ENCODE data around the gene B9D1.

The B9D1 gene

DNA sequence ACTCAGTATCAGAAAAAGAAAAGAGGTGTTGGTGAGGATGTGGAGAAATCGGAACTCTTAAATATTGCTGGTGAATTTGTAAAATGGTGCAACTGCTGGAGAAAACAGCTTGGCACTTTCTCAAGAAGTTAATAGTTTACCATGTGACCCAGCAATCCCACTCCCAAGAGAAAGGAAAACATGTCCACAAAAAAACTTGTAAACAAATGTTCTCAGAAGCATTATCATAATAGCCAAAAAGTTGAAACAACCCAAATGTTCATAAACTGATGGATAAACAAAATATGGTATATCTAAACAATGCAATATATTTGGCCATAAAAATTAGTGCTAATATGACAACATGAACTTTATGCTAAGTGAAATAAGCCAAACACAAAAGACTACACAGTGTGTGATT is 13.2 kb upstream of the B9D1 start:
- DNase-seq: no peak

DNA sequence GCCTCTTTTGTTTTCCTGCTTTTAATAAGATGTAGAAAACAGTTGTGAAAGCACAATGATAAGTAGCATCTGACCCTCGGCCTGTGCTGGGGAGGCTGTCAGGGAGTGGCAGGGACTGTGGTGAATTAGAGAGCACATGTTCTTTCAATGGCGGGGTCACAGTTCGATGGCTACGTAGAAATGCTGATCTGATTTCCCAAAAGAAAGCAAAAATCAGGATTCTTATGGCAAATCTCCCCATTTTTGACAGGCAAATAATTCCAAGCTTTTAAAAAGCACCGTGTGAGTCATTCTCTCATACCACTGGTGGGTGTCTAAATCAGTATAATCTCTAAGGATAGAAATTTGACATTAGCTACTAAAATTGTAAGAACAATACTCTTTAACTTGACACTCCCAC is 11.6 kb upstream of the B9D1 start:
- no peak for DNase-seq

DNA sequence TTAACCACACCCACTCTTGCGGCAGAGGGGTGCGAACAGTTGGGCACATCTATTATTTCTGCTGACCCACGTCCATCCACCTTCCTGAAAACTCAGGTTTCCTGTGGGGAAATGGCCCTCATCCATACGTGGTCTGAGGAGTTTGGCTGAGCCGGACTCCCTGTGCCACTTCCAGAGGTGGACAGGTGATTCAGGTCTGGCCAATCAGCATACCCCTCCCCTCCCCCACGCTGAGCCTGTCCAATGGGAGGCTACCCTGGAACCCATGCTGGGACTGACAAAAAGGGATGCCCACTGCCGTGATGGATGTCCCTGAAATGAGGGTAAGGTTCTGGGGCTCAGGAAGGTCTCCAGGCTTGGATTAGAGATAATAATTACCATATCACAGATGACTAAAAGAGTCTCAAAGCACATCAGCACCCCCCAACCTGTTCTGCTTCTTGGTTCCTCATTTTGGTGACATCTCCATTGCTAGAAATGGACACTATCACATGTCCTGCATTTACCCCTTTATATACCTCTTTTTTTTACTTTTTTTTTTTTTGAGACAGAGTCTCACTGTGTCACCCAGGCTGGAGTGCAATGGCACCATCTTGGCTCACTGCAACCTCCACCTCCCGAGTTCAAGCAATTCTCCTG is 10.5 kb upstream of the B9D1 start:
- no peak for DNase-seq

DNA sequence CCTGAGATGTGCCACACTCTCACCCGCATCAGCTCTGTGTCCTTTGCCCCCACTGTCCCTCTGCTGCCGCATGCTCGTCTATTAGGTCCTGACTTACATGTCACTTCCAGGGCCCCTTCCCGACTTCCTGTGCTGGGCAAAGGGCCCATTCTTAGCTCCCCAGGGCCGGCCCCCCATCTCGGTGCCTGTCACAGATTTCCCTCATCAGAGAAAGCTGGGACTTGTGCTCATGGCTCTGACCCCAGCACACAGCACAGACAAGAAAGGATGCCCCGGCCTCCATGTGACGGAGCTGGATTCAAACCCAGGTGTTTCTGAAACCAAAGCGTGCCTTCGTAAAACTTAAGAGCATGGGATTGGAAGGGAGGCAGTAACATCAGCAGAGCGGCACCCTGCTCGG is 9.9 kb upstream of the B9D1 start:
- DNase-seq: no peak

GRCh38 chr17:19372011-19372370 is 9.5 kb upstream of the B9D1 start:
- DNase-seq: no peak

DNA sequence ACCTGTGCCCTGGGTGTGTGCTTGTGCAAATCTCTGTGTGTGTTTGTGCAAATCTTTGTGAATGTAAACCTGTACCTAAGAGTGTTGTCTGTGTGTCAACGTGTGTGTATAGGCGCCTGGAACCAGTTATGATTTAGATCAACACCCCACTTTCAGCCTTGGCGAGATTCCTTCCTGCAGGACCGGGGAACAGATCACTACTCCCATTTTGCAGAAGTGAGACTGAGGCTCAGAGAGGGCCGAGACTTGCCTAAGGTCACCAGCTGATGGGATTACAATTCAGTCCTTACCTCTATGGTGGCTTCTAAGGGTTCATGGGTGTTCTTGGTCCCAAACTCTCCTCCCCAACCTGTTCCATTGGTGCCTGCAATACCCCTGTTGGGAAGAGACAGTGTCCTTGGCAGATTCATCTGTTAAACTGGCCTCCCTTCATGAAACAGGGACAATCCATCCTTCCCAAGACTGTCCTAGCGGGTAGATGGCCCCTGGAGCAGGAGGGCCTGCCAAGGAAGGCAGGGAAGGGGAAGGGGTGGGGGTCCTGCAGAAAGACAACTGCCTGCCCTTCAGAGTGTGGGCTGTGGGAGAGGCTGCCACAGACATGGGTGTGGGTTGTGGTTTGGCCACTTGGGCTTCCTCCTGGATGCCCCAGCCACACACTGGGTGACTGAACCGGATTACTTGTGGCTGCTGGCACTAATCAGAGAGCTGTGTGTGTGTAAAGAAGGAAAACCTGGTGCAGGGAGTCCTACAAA is 8.9 kb upstream of the B9D1 start:
- DNase-seq: no peak

DNA sequence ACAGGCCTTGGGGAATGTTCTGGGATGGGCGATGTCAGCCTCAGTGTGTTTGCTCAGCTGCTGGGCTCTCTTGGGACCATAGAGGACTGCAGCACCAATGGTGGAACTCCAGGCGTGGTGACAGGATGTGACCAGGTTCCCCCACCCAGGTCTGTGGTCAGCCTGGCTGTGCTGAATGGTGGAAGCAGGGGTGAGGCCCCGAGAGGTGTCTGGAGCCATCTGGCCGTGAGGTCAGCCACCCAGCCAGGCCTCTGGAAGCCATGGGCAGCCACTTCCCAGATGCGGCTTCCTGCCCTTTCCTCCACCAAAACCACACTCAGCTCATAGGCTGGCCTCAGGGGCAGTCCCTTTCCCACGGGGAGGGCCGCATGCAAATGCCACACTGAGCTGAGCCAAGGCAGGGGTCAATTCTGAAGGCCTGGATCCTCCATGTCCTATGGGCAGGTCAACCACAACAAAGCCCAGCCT is 8.0 kb upstream of the B9D1 start:
- DNase-seq: no peak

DNA sequence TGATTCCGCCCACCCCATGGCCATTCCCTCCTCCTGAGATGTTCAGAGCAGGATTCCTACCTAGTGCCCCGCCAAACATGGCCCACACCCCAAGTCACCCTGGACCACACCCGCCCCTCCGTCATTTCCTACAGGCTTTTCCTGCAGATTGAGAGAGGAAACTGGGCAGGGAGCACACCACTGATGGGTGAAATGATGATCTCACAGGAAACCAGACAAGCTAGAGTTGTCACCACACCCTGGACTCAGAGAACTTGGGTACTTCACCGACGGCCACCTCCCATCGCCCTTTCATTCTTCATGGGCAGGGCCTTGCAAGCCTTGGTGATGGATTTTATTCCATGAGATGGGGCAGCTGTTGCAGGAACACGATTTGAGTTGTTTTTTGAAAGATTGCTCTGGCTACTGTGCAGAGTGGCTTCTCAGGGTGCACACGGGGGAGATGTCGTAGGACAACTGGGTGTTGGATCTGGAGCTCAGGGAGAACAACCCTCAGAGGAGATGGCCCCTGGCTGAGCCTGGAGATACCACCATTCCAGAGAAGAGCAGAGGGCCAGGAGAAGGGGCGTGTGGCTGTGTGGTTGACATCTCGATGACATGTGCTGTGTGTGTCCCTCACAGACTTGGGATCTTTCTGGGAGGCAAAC is 7.4 kb upstream of the B9D1 start:
- DNase-seq: no peak

DNA sequence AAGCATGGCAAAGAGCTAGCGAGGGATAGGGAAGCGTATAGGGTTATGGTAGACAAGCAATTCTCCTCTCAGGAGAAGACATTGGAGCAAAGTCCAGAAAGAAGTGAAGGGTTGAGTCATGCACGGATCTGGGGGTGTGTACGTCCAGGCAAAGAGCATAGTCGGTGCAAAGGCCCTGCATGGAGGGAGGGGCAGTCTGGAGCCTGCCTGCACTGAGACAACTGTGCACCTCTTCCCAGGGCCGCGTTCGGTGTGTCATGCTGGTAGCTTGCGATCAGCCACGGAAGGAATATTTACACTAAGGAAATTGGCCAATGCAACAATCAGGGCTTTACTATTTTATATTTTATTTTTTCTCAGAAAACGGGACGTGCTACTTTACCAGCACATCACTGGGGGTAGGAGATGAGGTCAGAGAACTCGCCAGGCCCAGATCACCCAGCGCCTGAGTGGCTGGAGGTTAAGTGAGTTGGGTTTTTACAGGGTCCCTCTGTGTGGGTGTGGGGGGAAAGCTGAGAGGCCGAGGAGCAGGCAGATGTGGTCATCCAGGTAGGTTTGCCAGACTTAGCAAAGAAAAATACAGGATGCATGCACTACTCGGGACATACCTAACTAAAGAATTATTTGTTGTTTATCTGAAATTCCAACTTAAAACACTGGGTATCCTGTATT is 6.7 kb upstream of the B9D1 start:
- DNase-seq: no peak

DNA sequence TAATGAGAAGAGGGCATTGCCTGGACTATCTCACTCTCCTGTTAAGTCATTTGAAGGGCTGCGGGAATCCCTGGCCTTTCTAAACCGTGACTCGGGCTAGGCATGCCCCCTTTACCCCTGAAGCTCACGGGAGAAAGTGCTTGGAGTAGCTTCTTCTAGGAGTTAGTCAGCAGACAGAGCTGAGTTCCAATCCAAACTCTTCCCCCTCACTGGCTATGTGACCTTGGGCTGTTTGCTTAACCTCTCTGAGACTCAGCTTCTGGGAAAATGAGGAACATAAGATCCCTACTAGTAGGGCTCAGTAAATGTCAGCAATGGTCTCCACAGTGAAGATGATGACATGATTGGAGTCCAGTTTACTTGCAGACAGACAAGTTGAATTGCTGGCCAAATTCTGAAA is 5.7 kb upstream of the B9D1 start:
- no peak for DNase-seq

DNA sequence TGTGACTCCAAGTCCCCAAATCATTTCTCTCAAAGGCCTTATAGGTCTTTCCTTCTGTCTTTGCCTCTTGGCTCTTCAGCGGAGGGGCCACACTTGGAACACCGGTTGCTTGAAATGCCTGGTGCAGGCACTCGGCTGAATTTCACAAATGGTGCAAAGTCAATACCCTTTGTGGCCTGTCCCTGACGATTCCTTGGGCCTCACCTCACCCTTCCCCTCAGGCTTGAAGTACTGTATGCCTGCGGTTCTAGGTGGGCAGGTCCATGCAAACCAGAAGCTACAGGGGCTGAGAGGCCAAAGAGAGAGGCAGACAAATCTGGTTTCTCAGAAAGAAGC is 4.1 kb upstream of the B9D1 start:
- no peak for DNase-seq

DNA sequence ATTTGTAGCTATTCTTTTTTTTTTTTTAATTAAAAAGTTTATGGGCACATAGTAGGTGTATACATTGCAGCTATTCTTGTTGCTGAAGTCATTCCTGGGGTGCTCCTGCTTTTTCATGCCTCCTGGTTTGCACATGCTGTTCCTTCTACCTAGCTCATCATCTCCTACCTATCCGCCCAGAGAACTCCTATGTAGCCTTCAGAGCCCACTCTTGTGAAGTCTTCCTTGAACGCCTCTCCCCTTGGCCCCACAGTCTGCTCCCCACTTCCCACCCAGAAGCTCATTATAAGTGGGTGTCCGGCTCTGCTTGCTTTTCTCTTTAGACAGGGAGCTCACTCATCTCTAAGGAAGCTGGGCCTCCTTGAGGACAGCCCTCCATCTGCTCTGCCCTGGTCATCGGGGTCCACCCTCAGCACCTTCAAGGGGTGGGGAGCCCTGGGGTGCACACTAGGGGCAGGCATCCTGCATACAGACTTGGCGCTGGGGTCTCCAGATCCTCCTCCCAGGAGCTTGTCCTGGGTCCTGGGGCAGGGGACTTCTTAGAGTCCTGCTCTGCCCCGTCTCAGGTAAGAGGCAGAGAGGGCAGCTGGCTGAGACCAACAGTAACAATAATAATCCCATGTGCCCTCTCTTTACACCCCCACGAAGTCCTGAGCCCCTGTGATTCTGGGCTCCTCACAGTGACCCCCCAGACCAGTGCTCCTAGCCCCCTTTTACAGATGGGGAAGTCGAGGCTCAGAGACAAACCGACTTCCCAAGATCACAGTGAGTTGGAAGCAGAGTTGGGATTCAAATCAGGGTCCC is 3.5 kb upstream of the B9D1 start:
- no peak for DNase-seq

DNA sequence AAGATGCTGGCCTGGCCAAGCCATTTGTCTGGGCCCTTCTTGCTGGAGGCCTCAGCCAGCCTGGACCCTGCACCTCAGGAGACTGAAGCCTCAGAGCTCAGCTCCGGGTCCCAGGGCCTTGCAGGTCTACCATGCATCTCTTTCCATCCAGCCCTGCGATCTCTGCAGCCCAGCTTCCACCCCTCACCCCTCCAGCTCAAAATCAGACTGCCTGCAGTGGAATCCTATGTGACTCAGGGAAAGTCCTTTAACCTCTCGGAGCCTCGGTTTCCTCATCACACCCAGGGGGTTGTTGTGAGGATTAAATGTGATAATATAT is 2.9 kb upstream of the B9D1 start:
- DNase-seq: no peak

GRCh38 chr17:19364699-19365498 is 2.4 kb upstream of the B9D1 start:
- DNase-seq: no peak

DNA sequence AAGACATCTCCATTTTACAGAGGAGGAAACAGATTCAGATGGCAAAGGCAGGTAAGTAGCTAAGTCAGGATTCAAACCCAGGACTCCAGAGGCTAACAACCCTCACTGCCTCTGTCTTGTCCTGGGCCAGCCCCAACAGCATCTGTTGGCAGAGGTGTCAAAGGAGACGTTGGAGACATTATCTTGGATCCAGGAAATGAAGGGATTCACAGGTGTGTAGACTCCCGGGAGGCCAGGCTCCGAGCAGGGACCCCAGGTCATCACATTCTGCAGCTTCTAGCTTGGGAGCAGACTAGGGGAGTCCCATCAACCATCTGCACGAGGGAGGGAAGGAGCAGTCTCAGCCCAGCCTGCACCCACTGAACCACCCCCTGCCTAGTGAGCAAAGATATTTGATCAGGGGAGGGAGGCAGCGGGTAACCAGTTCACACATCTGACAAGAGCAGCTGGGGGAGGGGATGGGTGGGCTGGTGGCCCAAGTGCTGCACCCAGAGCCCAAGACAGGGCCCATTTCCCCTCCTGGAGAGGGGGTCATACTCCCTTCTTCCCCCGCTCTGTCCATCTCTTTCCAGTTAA is 1.0 kb upstream of the B9D1 start:
- no peak for DNase-seq

GRCh38 chr17:19363114-19363438 is 553 bp upstream of the B9D1 start:
- no peak for DNase-seq

- no peak for DNase-seq
Observed at GRCh38 chr17:19361944-19362276, 613 bp downstream of the B9D1 start.

- DNase-seq: no peak
Observed at GRCh38 chr17:19361326-19361725, 1.2 kb downstream of the B9D1 start.

DNA sequence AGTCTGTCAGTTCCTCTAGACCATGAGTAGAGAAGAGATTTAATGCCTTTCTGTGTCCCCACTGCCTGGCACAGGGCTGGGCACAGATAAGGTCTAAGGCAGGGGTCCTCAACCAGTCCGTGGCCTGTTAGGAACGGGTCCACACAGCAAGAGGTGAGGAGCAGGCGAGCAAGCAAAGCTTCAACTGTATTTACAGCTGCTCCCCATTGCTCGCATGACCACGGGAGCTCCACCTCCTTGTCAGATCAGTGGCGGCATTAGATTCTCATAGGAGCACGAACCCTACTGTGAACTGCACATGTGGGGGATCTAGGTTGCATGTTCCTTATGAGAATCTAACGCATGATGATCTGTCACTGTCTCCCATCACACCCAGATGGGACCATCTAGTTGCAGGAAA is 1.8 kb downstream of the B9D1 start:
- no peak for DNase-seq

- no peak for DNase-seq
Observed at GRCh38 chr17:19359856-19360255, 2.7 kb downstream of the B9D1 start.

- no peak for DNase-seq
Observed at GRCh38 chr17:19359151-19359550, 3.4 kb downstream of the B9D1 start.

GRCh38 chr17:19357761-19358160 is 4.8 kb downstream of the B9D1 start:
- no peak for DNase-seq
